Stimulated activated CD4-positive, alpha-beta T cell treated with anti-CD3 and anti-CD28 coated beads, Interleukin-1b, Interleukin-23, amount 100 ng/mL, for 48 hours (primary cell): Measurements from ENCODE around the gene DNAI2.

ENCODE experiments used
- DNase-seq: peaks from one replicate; pipeline ENCODE4 v3.0.0-alpha.2; 2020

Gene DNAI2, protein sequence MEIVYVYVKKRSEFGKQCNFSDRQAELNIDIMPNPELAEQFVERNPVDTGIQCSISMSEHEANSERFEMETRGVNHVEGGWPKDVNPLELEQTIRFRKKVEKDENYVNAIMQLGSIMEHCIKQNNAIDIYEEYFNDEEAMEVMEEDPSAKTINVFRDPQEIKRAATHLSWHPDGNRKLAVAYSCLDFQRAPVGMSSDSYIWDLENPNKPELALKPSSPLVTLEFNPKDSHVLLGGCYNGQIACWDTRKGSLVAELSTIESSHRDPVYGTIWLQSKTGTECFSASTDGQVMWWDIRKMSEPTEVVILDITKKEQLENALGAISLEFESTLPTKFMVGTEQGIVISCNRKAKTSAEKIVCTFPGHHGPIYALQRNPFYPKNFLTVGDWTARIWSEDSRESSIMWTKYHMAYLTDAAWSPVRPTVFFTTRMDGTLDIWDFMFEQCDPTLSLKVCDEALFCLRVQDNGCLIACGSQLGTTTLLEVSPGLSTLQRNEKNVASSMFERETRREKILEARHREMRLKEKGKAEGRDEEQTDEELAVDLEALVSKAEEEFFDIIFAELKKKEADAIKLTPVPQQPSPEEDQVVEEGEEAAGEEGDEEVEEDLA

GRCh38 chr17:74274060-74274708 is at the start of gene DNAI2:
Gene DNAI2 (plus strand): TSS chr17:74274234. CDS start chr17:74281818, 7,584 bp downstream.
- DNase-seq: no peak

DNA sequence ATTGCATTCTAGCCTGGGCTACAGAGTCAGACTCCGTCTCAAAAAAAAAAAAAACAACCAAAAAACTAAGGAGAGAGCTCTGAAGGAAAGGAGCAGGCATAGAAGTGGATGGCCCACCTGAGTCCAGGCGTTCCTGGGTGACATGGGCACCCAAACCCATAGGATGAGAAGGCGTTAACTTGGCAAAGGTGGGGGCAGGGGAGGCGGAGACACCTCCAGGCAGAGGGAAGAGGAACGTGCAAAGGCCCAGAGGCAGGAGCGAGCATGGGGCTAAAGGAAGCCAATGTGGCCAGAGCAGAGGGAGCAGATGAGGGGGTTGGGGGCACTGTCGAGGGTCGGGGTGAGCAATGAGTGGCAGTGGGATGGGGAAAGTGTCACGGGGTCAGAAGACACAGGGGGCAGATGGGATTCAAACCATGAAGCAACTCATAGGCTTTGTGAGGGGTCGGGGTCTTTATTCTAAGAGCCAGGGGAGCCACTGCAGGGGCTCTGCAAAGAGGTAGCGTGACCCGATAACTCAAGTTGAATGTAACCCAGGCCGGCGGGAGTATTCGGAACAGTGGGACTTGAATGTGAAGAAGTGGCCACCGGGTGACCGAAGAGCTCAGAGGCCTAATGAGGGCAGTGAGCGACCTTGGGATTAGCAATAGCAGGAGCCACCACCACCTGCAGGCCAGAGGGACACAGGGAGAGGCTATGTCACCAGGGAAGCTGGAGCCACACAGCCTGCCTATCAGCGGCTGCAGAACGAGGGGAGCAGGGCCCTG is 48.9 kb upstream of the DNAI2 start:
- no peak for DNase-seq

- no peak for DNase-seq
Measured at GRCh38 chr17:74226252-74226651, 47.8 kb upstream of the DNAI2 start.

- no peak for DNase-seq
Measured at GRCh38 chr17:74227271-74228080, 46.6 kb upstream of the DNAI2 start.

- no peak for DNase-seq
Measured at GRCh38 chr17:74228306-74228978, 45.6 kb upstream of the DNAI2 start.

GRCh38 chr17:74230896-74231295 is 43.1 kb upstream of the DNAI2 start:
- DNase-seq: no peak

GRCh38 chr17:74231928-74232907 is 41.8 kb upstream of the DNAI2 start:
- DNase-seq: no peak

- DNase-seq: no peak
Measured at GRCh38 chr17:74233937-74234336, 40.1 kb upstream of the DNAI2 start.

DNA sequence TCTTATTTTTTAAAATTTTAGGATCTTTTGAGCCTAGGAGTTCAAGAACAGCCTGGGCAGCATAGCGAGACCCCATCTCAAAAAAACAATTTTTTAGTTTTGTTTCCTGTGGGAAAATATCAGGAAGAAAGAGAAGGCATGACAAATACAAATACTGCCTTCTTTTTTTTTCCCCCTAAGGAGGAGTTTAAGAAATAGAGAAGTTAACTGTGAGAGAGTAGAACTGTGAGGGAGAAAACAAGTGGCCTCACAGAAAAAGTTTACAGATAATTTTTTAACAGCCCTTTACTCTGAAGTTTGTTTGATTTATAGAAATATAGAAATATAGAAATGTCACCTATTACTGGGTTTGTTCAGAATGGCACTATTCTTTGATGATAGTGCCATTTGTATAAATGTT is 39.5 kb upstream of the DNAI2 start:
- DNase-seq: no peak

GRCh38 chr17:74235040-74235581 is 38.9 kb upstream of the DNAI2 start:
- no peak for DNase-seq

GRCh38 chr17:74235911-74236371 is 38.1 kb upstream of the DNAI2 start:
- no peak for DNase-seq

DNA sequence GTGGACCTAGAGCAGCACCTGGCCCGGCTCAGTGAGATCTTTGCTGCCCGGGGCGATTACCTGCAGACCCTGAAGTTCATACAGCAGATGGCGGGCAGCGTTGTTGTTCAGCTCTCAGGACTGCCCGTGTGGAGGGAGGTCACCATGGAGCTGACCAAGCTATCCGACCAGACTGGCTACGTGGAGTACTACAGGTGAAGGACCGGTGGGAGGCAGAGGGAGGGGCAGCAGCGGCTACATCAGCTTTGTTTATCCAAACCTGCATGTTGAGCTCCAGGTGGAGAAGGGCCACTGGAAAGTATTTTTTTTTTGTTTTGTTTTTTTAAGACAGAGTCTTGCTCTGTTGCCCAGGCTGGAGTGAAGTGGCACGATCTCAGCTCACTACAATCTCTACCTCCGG is 36.7 kb upstream of the DNAI2 start:
- no peak for DNase-seq

GRCh38 chr17:74239172-74239571 is 34.9 kb upstream of the DNAI2 start:
- DNase-seq: no peak

DNA sequence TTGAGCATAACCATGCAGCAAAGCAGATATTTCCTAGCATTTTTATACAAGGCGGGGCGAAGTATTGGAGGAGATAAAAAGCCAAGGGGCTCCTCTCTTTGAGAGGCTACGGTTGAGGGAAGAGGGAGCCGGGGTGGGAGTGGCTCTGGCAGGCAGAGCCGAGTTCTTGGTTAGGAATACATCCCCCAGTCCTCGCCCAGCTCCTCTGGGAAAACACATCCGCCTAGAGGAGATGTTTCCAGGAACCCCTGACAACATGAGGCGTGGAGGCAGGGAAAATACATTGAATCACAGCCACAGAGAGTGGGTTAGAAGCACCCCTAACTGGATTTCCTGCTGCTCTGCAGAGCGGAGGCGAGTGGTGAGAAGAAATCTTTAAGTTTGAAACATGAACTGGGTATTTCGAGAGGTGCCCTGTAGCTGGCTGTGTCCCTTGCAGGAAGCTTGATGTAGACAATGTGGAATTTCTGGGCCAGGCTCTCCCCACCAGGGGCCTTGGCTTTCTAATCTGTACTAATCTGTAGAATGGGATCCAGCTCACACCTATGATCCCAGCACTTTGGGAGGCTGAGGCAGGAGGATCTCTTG is 33.3 kb upstream of the DNAI2 start:
- DNase-seq: no peak

DNA sequence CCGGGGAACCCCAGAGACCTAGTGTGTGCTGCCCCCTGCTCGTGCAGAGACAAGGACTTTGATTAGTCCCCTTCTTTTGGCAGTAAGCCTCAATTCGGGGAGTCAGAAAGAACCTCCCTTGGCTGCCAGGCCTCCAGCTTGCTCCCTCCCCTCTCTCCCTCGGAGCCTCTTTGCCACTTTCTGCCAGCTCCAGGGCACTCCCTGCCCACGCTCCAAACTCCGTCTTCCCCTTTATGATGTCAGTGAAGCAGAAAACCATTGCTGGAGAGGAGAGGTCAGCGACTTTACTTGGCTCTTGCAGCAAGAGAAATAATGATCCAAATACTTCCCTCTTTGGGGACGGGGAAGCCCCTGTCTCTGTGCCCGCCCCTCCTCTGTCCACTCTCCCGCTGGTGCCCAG is 32.6 kb upstream of the DNAI2 start:
- no peak for DNase-seq

DNA sequence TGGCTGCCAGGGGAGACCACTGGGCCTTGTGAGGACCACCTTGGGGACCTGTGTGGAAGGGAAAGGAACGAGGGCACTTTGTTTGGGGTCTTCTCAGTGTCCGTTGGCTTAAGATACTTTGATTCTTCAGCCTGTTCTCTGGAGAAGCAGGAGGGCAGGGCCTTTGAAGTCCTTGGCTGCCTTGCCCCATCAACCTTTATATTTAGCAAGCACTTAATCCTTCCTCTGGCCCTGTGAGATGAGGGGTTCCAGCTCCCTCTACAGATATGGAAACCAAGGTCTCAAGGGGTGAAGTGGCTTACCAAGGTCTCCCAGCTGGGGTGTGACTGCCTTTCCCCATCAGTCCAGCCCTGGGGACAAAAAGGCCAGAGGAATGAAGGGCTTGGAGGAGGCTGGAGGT is 32.2 kb upstream of the DNAI2 start:
- DNase-seq: no peak

- DNase-seq: no peak
Measured at GRCh38 chr17:74243013-74243755, 30.9 kb upstream of the DNAI2 start.

DNA sequence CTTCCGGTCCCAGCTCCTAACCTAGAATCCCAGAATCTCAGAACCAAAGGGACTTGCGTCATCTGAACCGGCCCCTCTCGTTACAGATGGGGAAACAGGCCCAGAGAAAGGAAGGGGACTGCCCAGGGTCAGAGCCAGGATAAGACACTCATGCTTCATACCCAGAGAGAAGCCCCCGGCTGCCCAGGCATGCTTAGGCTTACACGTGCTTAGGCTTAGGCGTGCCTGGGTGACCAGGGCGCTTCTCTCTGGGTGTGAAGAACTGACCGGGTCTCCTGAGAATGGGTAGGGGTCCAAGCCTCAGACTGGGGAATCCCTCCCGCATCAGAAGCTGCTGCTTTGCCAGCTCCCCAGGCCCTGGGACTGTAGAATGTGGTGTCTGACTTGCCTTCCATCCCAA is 29.9 kb upstream of the DNAI2 start:
- DNase-seq: no peak

DNA sequence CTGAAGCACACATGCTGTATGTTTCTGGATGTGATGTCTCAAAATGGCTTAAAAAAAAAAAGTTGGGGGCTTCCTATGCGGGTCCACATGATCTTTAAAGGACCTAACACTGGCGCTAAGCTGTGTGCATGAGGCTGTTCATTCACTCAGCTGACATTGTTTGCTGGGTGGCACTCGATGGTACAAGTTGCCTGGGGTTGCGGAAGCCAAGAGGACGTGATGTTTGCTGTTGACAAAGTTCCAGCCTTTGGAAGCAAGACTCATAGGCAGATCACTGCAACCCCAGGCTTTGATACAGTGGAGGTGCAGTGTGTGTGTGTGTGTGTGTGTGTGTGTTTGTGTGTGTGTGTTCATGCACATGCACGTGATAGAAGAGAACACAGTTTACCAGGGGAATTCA is 29.5 kb upstream of the DNAI2 start:
- DNase-seq: no peak
